HG02571 (cell line): ENCODE measurements around the gene RANBP17.
"Not testable (repeated sequence)": the region's sequence is repeated elsewhere in the genome, so short reads cannot be mapped to it uniquely, and the experiment has no call there.

ENCODE experiments used
- ATAC-seq: cut with Tn5 transposase; IDR thresholded peaks from one replicate; pipeline ENCODE4 v1.9.1; 2021; ENCODE audit warnings: mild to moderate bottlenecking, moderate library complexity; ENCODE audit not compliant: unreplicated experiment

Gene RANBP17

GRCh38 chr5:171143926-171144325 is 282.1 kb downstream of the RANBP17 start:
- no peak for ATAC-seq

DNA sequence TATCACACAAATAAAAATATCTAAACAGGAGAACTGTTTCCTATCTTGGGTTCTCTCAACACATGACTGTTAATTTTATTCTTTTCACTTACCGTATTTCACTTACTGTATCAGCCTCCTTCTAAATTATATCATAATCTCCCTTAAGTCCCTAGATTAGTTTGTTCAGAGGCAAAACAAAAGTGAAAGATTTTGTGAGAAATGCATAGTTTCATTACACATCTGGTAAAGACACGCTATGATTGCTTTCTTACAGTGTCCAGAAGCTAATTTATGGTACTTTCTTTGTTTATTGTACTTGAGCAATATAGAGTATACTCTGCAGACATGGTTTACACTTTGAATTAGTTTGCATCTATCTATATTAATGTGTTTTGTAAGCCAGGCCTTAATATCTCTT is 287.5 kb downstream of the RANBP17 start:
- no peak for ATAC-seq

GRCh38 chr5:171149772-171150171 is 288.0 kb downstream of the RANBP17 start:
- ATAC-seq = no peak

GRCh38 chr5:171152382-171152781 is 290.6 kb downstream of the RANBP17 start:
- ATAC-seq = no peak

DNA sequence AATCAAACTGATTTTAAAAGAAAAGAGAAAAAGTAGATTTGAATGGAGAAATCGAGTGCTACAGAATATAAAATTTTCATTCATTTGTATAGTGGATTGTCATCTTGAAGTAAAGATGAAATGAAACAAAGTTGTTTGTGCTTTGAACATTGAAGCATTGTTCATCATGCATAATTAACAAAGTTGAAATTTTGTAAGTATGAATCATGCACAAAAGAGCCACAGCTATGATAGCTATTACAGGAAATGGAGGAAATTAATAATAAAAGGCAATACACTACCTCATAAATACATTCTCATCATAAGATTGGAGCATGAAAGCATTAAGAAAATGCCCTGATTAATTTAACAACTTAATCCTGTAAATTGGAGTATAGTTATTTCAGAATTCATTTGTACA is 293.8 kb downstream of the RANBP17 start:
- no peak for ATAC-seq

- no peak for ATAC-seq
These were observed 295.5 kb downstream of the RANBP17 start for GRCh38 chr5:171157276-171157675.

DNA sequence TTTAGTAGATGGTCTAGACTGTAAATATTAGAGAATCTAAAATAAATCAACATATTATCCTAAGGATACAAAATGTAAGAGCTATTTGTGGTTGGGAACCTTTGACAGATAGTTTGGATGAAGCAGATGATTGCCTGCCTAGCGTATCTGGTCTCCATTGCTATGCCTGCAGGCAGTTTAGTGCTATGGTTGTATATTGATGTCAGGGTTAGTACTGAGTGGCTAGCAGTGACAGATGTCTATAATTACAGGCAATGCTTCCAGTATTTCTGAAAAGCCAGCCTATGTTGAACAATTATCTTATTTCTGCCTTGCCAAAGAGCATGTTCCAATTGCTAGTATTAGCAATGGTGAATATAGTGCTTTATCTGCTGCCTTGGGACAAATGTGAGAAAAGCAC is 296.0 kb downstream of the RANBP17 start:
- no peak for ATAC-seq

DNA sequence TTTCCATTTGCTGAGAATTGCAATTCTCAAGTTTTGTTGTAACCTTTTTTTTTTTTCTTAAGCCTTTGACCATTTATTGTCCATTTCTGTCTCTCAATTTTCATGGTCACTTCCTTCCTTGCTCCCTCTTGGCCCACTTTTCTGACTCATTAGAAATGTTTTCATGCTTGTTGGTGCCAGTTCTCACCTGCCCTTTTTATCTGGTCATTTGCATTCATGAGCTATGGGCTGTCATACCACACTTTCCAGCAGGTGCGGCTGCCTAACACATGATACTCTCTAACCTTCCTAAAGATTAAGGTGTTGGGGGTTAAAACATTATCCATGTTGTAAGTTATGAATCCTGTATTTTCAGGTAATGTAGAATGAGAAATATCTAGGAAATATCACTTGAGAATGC is 296.8 kb downstream of the RANBP17 start:
- ATAC-seq = no peak

GRCh38 chr5:171162165-171162564 is 300.3 kb downstream of the RANBP17 start:
- no peak for ATAC-seq

DNA sequence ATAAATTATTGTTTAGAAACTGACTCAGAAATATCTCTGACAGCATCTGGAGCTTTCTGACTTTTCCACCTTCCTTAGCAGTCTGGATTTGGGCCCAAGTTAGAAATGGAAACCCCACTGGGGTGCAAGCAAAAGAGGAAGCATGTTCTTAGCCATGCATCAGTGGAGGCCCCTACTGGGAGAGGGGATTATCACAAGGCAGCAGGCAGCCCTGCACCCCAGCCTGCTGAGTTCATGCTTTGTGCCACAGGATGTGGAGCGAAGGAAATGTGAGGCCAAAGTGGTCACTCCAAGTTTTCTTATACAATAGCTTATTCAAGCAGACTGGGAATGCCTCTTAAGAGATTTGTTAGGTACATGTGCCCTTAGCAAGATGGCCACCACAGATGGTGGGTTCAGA is 300.8 kb downstream of the RANBP17 start:
- ATAC-seq = no peak

DNA sequence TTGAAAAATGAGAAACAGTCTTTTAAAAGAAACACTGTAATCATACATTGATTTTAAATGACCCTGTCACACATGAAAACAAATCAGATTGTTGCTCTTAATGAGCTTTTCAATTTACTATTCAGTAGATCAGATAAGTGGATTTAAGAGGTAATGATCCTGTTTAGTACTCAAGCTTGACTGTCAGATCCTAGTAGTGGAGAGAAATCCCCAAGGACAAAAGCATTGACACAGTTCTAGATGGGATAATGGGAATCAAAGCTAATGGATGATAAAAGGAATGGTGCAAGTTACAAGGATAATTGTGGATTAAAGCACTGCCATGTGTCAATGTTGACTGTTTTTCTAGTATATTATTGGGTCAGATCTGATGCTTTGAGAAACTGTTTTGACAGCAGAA is 304.9 kb downstream of the RANBP17 start:
- no peak for ATAC-seq

GRCh38 chr5:171168171-171168570 is 306.4 kb downstream of the RANBP17 start:
- ATAC-seq = no peak

DNA sequence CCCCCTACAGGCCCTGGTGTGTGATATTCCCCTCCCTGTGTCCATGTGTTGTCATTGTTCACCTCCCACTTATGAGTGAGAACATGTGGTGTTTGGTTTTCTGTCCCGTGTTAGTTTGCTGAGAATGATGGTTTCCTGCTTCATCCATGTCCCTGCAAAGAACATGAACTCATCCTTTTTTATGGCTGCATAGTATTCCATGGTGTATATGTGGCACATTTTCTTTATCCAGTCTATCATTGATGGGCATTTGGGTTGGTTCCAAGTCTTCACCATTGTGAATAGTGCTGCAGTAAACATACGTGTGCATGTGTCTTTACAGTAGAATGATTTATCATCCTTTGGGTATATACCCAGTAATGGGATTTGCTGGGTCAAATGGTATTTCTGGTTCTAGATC is 313.1 kb downstream of the RANBP17 start:
- not testable (repeated sequence) for ATAC-seq

GRCh38 chr5:171175746-171176145 is 313.9 kb downstream of the RANBP17 start:
- no peak for ATAC-seq

GRCh38 chr5:171178190-171178589 is 316.4 kb downstream of the RANBP17 start:
- ATAC-seq = not testable (repeated sequence)

DNA sequence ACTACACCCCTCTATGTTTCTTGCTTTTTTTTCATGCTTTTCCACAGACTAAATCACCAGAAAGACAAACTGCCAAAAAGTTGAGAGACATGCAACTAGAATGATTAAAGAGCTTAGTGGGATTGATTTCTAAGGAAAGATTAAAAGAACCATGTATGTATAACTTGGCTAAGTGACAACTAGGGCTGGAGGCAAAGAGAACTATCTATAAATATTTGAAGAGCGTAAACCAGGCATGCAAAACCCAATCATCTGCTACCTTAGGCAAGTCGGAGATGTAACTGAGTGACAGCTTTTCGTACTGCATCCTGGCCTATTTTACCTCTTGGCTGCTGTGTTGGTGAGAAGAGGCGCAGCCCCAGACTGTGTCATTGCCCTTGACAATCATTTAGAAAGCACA is 326.2 kb downstream of the RANBP17 start:
- no peak for ATAC-seq

- ATAC-seq = no peak
These were observed 327.6 kb downstream of the RANBP17 start for GRCh38 chr5:171189442-171189841.

DNA sequence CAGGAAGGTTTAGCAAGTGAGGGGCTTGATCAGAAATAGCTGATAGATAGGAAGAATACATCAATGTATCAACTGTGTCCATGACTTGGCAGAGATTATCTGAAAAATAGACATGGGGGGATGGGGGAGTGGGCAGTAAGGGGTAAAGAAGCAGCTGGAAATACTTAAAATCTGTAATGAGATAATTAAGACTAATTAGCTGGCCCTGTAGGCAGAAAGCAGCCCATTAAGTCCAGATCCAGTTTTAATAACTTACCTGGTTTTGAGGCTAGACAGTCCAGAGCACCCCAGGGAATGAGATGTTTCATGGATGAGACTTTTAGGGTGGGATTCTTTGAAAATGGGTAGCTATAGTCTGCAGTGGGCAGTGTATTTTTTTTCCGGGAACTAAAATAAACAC is 330.3 kb downstream of the RANBP17 start:
- ATAC-seq = no peak

DNA sequence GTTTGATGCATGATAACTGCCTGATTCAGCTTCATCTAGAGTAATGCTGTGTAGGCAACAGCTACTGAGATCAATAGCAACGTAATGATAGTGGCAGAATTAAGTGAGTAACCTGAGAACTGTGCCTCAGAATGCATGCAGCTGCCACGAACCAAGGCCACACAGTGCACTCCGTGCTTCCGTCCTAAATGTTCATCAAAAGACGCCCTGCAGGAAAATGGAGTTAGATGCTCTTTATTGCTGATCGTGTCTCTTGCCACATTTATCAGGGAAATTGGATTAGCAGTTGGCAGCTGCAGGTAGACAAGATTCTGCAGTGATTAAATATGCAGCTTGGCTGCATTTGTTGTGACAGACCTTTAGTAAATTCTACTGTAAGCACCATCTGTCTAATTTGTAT is 339.5 kb downstream of the RANBP17 start:
- no peak for ATAC-seq

- no peak for ATAC-seq
These were observed 343.6 kb downstream of the RANBP17 start for GRCh38 chr5:171205375-171205774.

- no peak for ATAC-seq
These were observed 345.5 kb downstream of the RANBP17 start for GRCh38 chr5:171207256-171207847.

DNA sequence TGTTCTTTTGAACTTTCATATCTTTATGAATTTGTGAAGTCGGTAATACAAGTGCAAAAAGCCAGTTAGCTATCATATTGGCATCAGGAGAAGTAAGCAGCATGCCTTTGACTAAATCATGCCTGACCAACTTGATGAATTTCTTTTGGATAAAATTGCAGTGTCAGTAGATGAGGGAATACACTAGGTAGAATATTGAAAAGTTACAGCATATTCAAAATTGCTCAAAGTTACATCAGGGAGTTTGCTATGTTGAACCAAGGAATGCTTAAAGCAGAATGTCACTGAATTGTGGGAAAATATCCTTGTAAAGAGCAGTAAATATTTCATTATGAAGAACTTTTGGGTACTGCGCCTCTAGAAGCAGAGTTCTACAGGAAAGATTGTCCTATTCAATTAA is 360.1 kb downstream of the RANBP17 start:
- ATAC-seq = no peak

- no peak for ATAC-seq
These were observed 362.1 kb downstream of the RANBP17 start for GRCh38 chr5:171223927-171224326.
